Measurements from ENCODE around the gene PRDM16.

PRDM16 gene

GRCh38 chr1:3312898-3313575, 244.0 kb downstream of the PRDM16 start:
- Histone ChIP-seq H3K36me3 (ENCODE audit: control insufficient read depth in 2 of 2, insufficient read depth in 2 of 2, low read length in 2 of 2) (no peaks in the 10 kb centered on the region), H3K9me3 (ENCODE audit: control insufficient read depth in 2 of 2, low read length in 2 of 2) (no peaks in the 10 kb centered on the region), H3K4me3 (ENCODE audit: low read length in 2 of 2) (peak overlapping the region; percentile 22 to 52), H3K27ac (ENCODE audit: low read length) (peak overlapping the region; percentile 99), H3K4me1 (ENCODE audit: control insufficient read depth, insufficient read depth, low read length) (peaks cover 36% of the 10 kb centered on the region), H3K9ac (ENCODE audit: low read length in 2 of 2) (peak overlapping the region; percentile 79 to 80), H3K27me3 (ENCODE audit: control insufficient read depth in 1 of 2, insufficient read depth in 2 of 2, low read length in 2 of 2) (no peaks in the 10 kb centered on the region)

DNA sequence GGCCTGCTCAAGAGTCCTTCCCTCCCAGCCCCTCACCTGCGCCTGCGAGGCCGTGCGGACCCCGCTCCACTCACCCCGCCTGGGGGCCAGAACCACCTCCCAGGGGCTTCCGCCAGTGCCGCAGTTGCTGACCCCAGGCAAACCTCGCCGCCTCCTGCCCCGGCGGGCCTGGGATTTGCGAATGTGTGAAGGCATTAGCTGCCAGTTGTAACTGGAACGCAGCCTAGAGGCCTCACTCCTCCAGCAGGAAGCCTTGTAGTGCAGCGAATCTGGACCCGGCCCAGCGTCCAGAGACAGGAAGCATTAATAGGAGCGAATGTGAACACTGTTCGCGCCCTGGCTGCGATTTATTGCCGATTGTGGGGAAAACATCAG, 244.6 kb downstream of the PRDM16 start:
- Histone ChIP-seq H3K27ac (ENCODE audit: low read length) (peak overlapping the region; percentile 99), H3K27me3 (ENCODE audit: control insufficient read depth in 1 of 2, insufficient read depth in 2 of 2, low read length in 2 of 2) (no peaks in the 10 kb centered on the region), H3K9me3 (ENCODE audit: control insufficient read depth in 2 of 2, low read length in 2 of 2) (no peaks in the 10 kb centered on the region), H3K36me3 (ENCODE audit: control insufficient read depth in 2 of 2, insufficient read depth in 2 of 2, low read length in 2 of 2) (no peaks in the 10 kb centered on the region), H3K4me3 (ENCODE audit: low read length in 2 of 2) (peak overlapping the region; percentile 19 to 52), H3K4me1 (ENCODE audit: control insufficient read depth, insufficient read depth, low read length) (peaks cover 36% of the 10 kb centered on the region), H3K9ac (ENCODE audit: low read length in 2 of 2) (peak overlapping the region; percentile 79 to 80)

- Histone ChIP-seq H3K27ac (ENCODE audit: low read length) (peak overlapping the region; percentile 99), H3K9me3 (ENCODE audit: control insufficient read depth in 2 of 2, low read length in 2 of 2) (no peaks in the 10 kb centered on the region), H3K36me3 (ENCODE audit: control insufficient read depth in 2 of 2, insufficient read depth in 2 of 2, low read length in 2 of 2) (no peaks in the 10 kb centered on the region), H3K4me1 (ENCODE audit: control insufficient read depth, insufficient read depth, low read length) (peaks cover 36% of the 10 kb centered on the region), H3K4me3 (ENCODE audit: low read length in 2 of 2) (peak overlapping the region; percentile 0 to 52), H3K9ac (ENCODE audit: low read length in 2 of 2) (peak overlapping the region; percentile 13 to 62), H3K27me3 (ENCODE audit: control insufficient read depth in 1 of 2, insufficient read depth in 2 of 2, low read length in 2 of 2) (no peaks in the 10 kb centered on the region)
Observed at GRCh38 chr1:3314491-3315381, 245.7 kb downstream of the PRDM16 start.

DNA sequence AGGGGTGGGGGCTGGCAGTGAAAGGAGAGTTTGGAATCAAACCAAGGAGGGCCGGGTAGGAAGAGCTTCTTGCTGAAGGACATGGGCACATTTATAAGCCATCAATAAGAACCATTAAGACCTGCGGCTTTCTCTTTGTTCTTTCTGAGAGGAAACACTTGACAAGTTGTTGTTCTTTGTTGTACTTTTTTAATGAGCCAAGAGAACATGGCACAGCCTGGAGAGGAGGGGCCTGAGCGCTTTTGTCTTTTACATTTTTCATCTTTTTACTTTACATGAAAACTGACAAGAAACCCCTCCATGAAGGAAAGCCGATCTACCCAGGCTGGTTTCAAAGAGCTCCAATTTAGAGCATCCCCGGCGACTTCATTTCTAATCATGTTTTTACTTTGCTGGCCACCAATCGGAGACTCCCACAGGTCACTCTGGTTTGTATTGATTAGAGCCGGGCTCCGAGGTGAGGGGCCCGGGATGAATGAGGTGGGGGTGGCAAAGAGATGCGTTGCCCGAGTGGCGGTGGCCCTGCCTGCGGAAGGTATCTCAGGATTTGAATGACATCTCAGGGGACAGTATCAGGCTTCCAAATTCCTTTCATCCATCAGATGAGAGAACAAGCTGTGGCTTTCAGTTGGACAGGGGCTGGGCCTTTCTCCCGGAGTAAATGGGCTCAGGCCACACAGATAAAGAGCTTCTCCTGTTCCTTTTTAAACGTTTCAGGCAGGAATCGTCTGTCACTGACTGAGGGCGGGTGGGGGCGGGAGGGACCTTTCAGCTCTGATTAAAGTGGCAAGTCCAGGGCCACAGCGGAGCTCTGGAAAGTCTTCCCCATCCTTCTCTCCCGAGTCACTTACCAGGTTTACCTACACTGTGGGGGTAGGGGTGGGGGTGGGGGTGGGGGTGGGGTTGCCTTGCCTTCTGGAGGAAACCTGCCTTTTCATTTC, 246.7 kb downstream of the PRDM16 start:
- H3K27me3 ChIP-seq (ENCODE audit: control insufficient read depth in 1 of 2, insufficient read depth in 2 of 2, low read length in 2 of 2), result no peaks in the 10 kb centered on the region
- H3K4me1 ChIP-seq (ENCODE audit: control insufficient read depth, insufficient read depth, low read length), result peaks cover 35% of the 10 kb centered on the region
- no peak overlapping the region for H3K4me3 ChIP-seq (ENCODE audit: low read length in 2 of 2)
- no peak overlapping the region for H3K27ac ChIP-seq (ENCODE audit: low read length)
- H3K9me3 ChIP-seq (ENCODE audit: control insufficient read depth in 2 of 2, low read length in 2 of 2), result no peaks in the 10 kb centered on the region
- no peak overlapping the region for H3K9ac ChIP-seq (ENCODE audit: low read length in 2 of 2)
- no peaks in the 10 kb centered on the region for H3K36me3 ChIP-seq (ENCODE audit: control insufficient read depth in 2 of 2, insufficient read depth in 2 of 2, low read length in 2 of 2)

- Histone ChIP-seq H3K36me3 (ENCODE audit: control insufficient read depth in 2 of 2, insufficient read depth in 2 of 2, low read length in 2 of 2) (no peaks in the 10 kb centered on the region), H3K9me3 (ENCODE audit: control insufficient read depth in 2 of 2, low read length in 2 of 2) (no peaks in the 10 kb centered on the region), H3K4me3 (ENCODE audit: low read length in 2 of 2) (no peak overlapping the region), H3K27ac (ENCODE audit: low read length) (no peak overlapping the region), H3K9ac (ENCODE audit: low read length in 2 of 2) (no peak overlapping the region), H3K4me1 (ENCODE audit: control insufficient read depth, insufficient read depth, low read length) (peaks cover 32% of the 10 kb centered on the region), H3K27me3 (ENCODE audit: control insufficient read depth in 1 of 2, insufficient read depth in 2 of 2, low read length in 2 of 2) (no peaks in the 10 kb centered on the region)
Observed at GRCh38 chr1:3316340-3316943, 247.4 kb downstream of the PRDM16 start.

- no peak overlapping the region for H3K4me3 ChIP-seq (ENCODE audit: low read length in 2 of 2)
- H3K4me1 ChIP-seq (ENCODE audit: control insufficient read depth, insufficient read depth, low read length), result peaks cover 28% of the 10 kb centered on the region
- H3K36me3 ChIP-seq (ENCODE audit: control insufficient read depth in 2 of 2, insufficient read depth in 2 of 2, low read length in 2 of 2), result no peaks in the 10 kb centered on the region
- H3K27ac ChIP-seq (ENCODE audit: low read length), result no peak overlapping the region
- no peaks in the 10 kb centered on the region for H3K9me3 ChIP-seq (ENCODE audit: control insufficient read depth in 2 of 2, low read length in 2 of 2)
- H3K27me3 ChIP-seq (ENCODE audit: control insufficient read depth in 1 of 2, insufficient read depth in 2 of 2, low read length in 2 of 2), result no peaks in the 10 kb centered on the region
- H3K9ac ChIP-seq (ENCODE audit: low read length in 2 of 2), result no peak overlapping the region
Observed at GRCh38 chr1:3317456-3317855, 248.5 kb downstream of the PRDM16 start.

GRCh38 chr1:3318329-3318728, 249.3 kb downstream of the PRDM16 start:
- H3K27ac ChIP-seq (ENCODE audit: low read length), result no peak overlapping the region
- H3K9me3 ChIP-seq (ENCODE audit: control insufficient read depth in 2 of 2, low read length in 2 of 2), result no peaks in the 10 kb centered on the region
- H3K27me3 ChIP-seq (ENCODE audit: control insufficient read depth in 1 of 2, insufficient read depth in 2 of 2, low read length in 2 of 2), result no peaks in the 10 kb centered on the region
- H3K4me1 ChIP-seq (ENCODE audit: control insufficient read depth, insufficient read depth, low read length), result peaks cover 27% of the 10 kb centered on the region
- H3K36me3 ChIP-seq (ENCODE audit: control insufficient read depth in 2 of 2, insufficient read depth in 2 of 2, low read length in 2 of 2), result no peaks in the 10 kb centered on the region
- H3K4me3 ChIP-seq (ENCODE audit: low read length in 2 of 2), result no peak overlapping the region
- no peak overlapping the region for H3K9ac ChIP-seq (ENCODE audit: low read length in 2 of 2)

DNA sequence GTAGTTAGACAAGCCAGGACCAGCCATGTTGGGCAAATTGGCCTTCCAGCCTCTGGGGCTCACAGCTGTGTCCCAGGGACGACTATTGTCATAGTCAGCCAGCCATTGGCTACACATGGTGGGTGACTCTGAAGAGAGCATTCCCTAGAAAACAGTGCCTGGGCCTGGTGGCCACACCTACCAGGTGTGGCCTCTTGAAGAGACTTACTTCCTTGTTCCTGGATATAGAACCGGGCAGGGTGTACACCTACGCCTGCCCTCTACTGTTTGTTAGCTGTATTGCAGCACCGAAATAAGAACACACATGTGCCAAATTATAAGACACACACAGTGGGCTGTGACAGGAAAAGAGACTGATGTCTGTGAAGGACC, 250.9 kb downstream of the PRDM16 start:
- Histone ChIP-seq H3K27me3 (ENCODE audit: control insufficient read depth in 1 of 2, insufficient read depth in 2 of 2, low read length in 2 of 2) (peaks cover 0 to 3% of the 10 kb centered on the region in 2 donors), H3K9me3 (ENCODE audit: control insufficient read depth in 2 of 2, low read length in 2 of 2) (no peaks in the 10 kb centered on the region), H3K9ac (ENCODE audit: low read length in 2 of 2) (no peak overlapping the region), H3K4me3 (ENCODE audit: low read length in 2 of 2) (no peak overlapping the region), H3K36me3 (ENCODE audit: control insufficient read depth in 2 of 2, insufficient read depth in 2 of 2, low read length in 2 of 2) (no peaks in the 10 kb centered on the region), H3K27ac (ENCODE audit: low read length) (no peak overlapping the region), H3K4me1 (ENCODE audit: control insufficient read depth, insufficient read depth, low read length) (peaks cover 23% of the 10 kb centered on the region)

DNA sequence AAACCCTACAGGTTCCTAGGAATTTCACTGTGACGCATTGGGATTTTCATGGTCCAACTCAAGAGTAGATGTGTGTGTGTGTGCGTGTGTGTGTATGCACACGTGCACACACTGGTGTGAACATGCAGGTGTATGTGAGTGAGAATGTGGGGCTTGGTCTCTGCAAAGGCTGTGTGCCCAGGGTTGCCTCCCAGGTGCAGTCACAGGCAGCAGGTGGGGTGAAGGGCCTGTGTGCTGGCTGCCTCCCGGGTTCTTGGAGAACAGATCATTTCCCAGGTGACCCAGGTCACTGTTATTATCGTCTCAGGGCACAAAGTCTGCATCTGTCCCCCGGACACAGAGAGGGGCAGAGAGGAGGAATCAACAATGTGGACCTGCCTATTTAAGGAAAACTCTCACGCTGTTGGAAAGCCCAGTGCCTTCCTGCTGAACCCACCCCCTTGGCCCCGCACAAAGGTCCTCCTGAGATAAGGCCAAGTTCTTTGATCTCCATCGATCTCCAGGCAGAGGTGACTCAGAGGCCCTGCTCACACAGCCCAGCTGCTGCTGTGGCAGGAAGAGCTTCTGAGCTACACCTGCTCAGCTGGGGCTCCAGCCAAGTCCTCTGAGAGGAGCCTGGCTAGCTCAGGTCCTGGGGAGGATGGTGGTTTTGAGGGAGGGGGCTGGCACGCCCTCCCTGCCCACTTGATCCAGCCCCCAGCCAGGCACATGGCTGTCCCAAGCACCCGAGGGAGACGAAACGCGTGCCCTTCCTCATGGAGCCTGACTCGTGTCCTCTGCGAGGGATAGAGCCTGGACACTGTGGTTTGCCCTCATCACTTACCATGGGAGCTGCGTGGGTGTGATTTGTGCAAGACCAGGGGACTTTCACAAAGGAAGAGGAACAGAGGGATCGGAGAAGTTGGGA, 251.5 kb downstream of the PRDM16 start:
- peaks cover 0 to 3% of the 10 kb centered on the region in 2 donors for H3K27me3 ChIP-seq (ENCODE audit: control insufficient read depth in 1 of 2, insufficient read depth in 2 of 2, low read length in 2 of 2)
- no peak overlapping the region for H3K4me3 ChIP-seq (ENCODE audit: low read length in 2 of 2)
- H3K27ac ChIP-seq (ENCODE audit: low read length), result no peak overlapping the region
- no peaks in the 10 kb centered on the region for H3K9me3 ChIP-seq (ENCODE audit: control insufficient read depth in 2 of 2, low read length in 2 of 2)
- H3K9ac ChIP-seq (ENCODE audit: low read length in 2 of 2), result no peak overlapping the region
- H3K4me1 ChIP-seq (ENCODE audit: control insufficient read depth, insufficient read depth, low read length), result peaks cover 19% of the 10 kb centered on the region
- no peaks in the 10 kb centered on the region for H3K36me3 ChIP-seq (ENCODE audit: control insufficient read depth in 2 of 2, insufficient read depth in 2 of 2, low read length in 2 of 2)
